GM19023 (cell line): ENCODE data around the gene ABHD1.
"Not testable (repeated sequence)": the region's sequence is repeated elsewhere in the genome, so short reads cannot be mapped to it uniquely, and the experiment has no call there.

ENCODE experiments used
- ATAC-seq: cut with Tn5 transposase; IDR thresholded peaks from one replicate; pipeline ENCODE4 v1.9.1; 2021; ENCODE audit warnings: mild to moderate bottlenecking, moderate library complexity; ENCODE audit not compliant: unreplicated experiment

Gene ABHD1

DNA sequence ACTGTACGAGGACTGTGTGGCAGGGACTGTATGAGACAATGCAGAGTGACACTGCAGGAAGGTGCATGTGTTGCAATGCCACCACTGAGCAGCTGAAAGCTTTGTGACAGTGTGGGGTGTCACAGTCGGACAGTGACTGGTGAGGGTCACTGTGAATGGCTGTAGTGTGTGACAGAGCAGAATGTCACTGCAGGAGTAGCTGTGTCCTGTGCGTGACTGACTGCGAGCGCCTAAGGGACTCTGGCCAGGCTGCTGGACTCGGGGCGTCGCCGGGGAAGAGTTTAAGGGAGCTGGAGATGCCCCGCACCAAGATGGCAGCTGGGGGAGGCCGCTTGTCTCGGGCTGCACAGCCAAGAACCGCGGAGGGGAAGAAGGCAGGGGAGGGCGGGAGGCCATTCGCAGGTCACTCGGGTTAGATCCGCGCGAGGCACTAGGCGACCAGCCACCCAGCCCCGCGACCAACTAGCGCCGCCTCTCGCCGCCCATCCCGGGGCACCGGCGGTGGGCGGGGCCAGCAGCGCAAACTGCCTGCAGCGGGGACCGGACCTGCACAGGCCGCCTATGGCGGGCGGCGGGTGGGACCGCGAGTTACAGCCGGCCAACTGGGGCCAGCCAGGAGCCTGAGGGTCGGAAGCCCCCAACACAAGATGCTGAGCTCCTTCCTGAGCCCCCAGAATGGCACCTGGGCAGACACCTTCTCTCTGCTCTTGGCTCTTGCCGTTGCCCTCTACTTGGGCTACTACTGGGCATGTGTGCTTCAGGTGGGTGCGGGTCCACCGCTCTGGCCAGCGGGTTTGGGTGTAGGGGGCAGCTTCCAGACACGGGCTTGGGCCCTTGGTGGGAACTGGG, at the start of gene ABHD1:
TSS of gene ABHD1 (plus strand) at position 514 of the 849 bp plus-strand sequence. CDS start at position 648, 134 bp downstream.
- peak; percentile 60 for ATAC-seq

GRCh38 chr2:27074738-27075565, 48.7 kb upstream of the ABHD1 start:
- ATAC-seq = no peak

GRCh38 chr2:27075566-27075871, 48.1 kb upstream of the ABHD1 start:
- ATAC-seq = not testable (repeated sequence)

DNA sequence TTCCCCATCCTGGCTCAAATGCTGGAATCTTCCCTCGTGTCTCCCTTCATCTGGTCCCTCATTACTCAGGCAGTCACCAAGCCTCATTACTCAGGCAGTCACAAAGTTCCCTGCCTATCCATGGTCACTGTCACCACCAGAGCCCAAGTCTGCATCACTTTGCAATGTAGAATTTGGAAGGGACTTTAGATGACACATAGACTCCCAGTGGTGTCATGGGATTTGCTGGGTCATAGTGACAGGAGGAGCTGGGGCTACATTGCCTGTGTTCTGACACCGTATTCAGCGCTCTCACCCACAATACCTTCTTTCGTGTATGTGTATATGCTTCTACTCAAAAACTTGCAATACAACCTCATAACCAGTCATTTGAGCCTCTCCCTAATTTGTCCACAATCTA, 47.3 kb upstream of the ABHD1 start:
- ATAC-seq = no peak

DNA sequence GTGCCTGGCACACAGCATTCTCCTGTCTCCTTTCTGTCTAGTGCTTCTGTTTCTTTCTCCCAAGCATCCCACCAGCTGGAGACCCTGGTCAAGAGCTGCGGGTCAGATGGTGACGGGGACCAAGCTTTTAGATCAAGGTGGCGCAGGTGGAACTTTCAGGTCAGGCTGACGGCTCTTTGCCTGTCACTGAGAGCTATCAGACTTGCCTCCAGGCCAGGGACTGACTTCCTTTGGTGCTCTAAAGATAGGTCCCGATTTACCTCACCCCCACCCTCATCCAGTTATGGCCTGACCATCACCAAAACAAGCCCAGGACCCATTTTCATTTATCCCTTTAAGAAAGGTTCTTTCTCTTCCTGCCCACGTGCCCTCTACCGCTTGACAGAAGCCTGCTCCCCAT, 46.4 kb upstream of the ABHD1 start:
- no peak for ATAC-seq

- no peak for ATAC-seq
These were observed 45.1 kb upstream of the ABHD1 start, which contains the start of gene EMILIN1 for GRCh38 chr2:27078267-27079194. Gene EMILIN1, plus strand, starts transcription at chr2:27078615. Its CDS starts 451 bp downstream, at chr2:27079066.

DNA sequence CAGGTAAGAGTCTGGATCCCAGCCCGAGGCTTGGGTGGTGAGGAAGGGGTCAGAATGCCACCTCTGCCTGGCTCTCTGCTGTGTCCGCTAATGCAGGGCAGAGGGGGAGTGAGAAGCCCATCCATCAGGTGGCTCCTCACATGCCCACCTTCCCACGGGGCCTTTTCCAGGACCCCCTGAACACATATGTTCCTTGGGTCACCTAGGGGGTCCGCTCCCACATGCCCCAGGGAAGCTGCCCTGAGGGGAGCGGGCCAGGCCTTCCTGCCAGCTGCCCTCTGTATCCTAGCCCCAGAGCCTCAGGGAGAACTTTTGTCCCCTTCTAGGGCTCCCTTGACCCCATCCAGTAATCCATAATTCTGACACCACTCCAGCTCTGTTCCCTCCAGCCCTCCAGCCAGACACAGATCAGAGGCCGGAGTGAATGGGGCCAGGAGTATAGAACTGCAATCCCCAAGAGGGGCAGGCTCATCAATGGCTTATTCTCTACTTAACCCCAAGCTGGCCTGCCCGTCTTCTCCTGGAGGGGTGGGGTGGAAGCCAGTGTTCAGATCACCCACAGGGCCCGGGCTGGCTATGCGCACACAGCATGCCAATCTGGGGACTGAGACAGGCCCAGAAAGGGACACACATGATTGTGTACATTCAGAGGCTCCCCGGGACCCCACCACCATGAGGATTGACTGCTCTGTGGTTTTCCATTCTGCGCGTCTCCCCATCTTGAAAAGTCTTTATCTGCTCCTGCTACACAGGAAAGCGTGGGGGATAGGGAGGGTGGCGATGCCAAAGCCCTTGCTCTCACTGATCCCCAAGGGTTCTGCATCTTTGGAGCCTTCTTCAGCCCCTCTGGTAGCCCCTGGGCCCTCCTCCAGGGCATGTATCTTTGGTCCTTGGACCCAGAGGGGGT, 44.1 kb upstream of the ABHD1 start:
- no peak for ATAC-seq

GRCh38 chr2:27080140-27080469, 43.5 kb upstream of the ABHD1 start:
- ATAC-seq = no peak

- ATAC-seq = no peak
These were observed 43.0 kb upstream of the ABHD1 start for GRCh38 chr2:27080603-27080936.

DNA sequence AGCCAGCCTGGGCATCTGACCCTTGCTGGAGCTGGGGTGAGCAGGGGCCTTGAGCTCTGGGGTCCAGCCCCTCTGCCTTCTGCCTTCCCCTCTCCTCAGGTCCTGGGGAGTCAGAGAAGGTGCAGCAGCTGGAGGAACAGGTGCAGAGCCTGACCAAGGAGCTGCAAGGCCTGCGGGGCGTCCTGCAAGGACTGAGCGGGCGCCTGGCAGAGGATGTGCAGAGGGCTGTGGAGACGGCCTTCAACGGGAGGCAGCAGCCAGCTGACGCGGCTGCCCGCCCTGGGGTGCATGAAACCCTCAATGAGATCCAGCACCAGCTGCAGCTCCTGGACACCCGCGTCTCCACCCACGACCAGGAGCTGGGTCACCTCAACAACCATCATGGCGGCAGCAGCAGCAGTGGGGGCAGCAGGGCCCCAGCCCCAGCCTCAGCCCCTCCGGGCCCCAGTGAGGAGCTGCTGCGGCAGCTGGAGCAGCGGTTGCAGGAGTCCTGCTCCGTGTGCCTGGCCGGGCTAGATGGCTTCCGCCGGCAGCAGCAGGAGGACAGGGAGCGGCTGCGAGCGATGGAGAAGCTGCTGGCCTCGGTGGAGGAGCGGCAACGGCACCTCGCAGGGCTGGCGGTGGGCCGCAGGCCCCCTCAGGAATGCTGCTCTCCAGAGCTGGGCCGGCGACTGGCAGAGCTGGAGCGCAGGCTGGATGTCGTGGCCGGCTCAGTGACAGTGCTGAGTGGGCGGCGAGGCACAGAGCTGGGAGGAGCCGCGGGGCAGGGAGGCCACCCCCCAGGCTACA, 41.4 kb upstream of the ABHD1 start:
- ATAC-seq = no peak

DNA sequence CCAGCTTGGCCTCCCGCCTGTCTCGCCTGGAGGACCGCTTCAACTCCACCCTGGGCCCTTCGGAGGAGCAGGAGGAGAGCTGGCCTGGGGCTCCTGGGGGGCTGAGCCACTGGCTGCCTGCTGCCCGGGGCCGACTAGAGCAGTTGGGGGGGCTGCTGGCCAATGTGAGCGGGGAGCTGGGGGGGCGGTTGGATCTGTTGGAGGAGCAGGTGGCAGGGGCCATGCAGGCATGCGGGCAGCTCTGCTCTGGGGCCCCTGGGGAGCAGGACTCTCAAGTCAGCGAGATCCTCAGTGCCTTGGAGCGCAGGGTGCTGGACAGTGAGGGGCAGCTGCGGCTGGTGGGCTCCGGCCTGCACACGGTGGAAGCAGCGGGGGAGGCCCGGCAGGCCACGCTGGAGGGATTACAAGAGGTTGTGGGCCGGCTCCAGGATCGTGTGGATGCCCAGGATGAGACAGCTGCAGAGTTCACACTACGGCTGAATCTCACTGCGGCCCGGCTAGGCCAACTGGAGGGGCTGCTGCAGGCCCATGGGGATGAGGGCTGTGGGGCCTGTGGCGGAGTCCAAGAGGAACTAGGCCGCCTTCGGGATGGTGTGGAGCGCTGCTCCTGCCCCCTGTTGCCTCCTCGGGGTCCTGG, 40.7 kb upstream of the ABHD1 start:
- ATAC-seq = no peak

DNA sequence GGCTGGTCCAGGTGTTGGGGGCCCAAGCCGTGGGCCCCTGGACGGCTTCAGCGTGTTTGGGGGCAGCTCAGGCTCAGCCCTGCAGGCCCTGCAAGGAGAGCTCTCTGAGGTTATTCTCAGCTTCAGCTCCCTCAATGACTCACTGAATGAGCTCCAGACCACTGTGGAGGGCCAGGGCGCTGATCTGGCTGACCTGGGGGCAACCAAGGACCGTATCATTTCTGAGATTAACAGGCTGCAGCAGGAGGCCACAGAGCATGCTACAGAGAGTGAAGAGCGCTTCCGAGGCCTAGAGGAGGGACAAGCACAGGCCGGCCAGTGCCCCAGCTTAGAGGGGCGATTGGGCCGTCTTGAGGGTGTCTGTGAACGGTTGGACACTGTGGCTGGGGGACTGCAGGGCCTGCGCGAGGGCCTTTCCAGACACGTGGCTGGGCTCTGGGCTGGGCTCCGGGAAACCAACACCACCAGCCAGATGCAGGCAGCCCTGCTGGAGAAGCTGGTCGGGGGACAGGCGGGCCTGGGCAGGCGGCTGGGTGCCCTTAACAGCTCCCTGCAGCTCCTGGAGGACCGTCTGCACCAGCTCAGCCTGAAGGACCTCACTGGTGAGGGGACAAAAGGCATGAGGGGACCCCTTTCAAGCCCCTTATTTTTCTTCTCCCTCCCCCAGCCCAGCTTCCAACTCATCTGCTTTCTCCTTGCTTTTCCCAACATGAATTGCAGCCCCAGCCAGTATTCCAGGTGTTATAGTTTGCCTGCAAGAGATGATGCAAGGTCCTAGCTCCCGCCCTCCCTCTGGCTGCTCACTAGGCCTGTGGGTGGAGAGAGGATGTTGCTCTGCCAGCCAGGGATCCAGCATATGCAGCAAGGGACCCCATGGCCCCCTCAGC, 40.0 kb upstream of the ABHD1 start:
- ATAC-seq = no peak

DNA sequence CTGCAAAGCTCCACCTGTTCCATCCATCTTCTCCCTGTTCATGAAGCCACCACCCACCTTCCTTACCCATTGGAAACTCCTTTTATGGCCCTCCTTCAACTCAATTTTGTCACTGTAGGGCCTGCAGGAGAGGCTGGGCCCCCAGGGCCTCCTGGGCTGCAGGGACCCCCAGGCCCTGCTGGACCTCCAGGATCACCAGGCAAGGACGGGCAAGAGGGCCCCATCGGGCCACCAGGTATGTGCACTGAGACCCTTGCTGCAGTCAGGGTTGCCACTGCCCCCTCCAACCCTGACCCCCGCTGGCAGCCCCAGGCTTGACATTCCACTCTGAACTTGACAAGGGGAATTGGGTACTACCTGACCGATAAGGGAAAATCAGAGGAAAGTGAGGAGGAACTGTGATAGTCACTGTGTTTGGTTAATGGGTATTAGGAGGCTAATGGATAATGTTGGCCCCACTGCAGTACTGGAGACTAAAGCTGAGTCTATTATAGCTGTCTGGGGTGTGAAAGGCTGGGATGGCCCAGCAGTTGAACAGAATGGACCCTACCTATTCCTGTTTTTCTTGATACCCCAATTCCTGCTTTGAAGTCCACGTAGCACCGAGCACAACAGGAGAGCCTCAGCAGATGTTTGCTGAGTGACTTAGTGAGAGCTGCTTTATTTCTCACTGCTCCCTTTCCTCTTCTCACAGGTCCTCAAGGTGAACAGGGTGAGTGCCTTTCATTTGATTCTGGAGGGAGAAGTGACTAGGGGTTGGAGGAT, 39.1 kb upstream of the ABHD1 start:
- ATAC-seq = no peak

DNA sequence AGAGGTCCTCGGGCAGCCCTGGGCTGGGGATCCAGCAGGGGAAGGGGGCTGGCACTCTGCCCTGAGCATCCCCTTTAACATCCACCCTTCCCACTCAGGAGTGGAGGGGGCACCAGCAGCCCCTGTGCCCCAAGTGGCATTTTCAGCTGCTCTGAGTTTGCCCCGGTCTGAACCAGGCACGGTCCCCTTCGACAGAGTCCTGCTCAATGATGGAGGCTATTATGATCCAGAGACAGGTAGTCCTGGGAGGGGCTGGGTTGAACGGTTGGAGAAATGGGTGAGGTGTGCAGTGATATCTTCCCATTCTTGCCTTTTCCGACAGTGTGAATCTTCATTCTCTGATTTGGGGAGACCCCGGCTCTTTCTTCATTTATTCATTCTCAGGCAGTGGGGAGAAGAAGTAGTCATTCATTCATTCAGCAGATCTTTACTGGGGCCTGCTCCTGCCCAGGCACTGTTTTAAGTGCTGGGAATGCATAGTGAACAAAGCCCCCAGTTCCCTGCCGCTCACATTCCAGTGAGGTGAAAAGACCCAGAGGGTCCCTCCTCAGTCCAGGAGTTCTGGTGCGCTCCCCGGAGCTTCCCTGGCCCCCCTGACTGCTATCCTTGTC, 38.4 kb upstream of the ABHD1 start:
- no peak for ATAC-seq

DNA sequence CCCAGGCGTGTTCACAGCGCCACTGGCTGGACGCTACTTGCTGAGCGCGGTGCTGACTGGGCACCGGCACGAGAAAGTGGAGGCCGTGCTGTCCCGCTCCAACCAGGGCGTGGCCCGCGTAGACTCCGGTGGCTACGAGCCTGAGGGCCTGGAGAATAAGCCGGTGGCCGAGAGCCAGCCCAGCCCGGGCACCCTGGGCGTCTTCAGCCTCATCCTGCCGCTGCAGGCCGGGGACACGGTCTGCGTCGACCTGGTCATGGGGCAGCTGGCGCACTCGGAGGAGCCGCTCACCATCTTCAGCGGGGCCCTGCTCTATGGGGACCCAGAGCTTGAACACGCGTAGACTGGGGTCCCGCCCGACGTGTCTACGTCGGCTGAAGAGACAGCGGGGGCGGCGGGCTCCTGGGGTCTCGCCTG, 37.9 kb upstream of the ABHD1 start:
- ATAC-seq = peak; percentile 4

DNA sequence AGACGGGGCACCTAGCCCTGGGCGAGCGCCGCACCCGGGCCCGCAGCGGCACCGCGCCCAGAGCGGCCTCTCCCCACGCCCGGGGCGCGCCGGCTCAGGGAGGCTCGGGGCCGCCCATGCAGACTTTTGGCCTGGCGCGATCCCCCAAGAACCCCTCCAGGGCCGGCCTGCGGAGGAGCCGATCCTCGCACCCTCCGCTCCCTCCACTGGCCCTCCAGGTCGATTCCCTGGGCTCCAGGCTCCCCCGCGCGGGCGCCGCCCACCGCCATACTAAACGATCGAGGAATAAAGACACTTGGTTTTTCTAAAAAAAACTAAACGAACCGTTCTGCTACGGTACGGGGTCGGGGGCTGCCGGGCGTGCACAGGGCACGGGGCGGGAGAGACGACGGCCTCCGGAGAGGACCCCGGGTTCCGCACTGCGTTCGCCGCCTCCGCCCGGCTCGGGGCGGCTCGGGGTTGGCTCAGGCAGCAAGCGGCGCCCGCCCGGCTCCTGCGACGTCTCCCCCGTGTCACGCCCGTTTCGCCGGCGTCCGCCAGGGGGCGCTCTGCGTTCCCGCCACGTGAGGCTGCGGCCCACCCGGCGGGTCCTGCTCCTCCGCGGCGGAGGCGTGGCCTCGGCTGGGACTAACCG, 37.4 kb upstream of the ABHD1 start:
- ATAC-seq = peak; percentile 78
